NCI-H187 (cell line): ENCODE data around the gene RBMY1A1.
"Not testable (repeated sequence)": the region's sequence is repeated elsewhere in the genome, so short reads cannot be mapped to it uniquely, and the experiment has no call there.

Experiments used
- DNase-seq, 2 experiments: peaks; one replicate each; lab custom pipeline; 2025; lab: John Stamatoyannopoulos, UW

RBMY1A1 gene

DNA sequence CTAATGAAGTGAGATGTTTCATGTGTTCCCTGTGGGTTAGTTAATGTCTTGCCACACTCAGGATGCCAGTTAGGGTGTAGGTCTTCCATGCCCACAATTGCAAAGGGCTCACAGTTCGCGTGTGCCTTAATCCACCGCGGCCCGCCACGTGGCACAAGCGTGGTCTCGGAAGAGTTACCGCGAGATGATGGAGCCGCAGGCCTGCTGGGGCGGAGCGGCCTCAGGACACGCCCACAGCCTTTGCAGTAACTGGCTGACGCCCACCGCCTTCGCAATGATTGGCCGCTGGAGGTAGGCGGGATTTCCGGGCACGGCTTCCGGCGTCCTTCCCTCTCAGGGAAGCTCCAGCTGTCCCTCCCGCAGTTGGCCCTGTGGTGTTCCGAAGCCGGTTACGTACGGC is at the start of gene RBMY1A1:
Gene RBMY1A1 (plus strand): TSS at position 301 of the 400 bp plus-strand sequence. CDS start 2,013 bp downstream, outside the sequence.
- not testable (repeated sequence) for DNase-seq

DNA sequence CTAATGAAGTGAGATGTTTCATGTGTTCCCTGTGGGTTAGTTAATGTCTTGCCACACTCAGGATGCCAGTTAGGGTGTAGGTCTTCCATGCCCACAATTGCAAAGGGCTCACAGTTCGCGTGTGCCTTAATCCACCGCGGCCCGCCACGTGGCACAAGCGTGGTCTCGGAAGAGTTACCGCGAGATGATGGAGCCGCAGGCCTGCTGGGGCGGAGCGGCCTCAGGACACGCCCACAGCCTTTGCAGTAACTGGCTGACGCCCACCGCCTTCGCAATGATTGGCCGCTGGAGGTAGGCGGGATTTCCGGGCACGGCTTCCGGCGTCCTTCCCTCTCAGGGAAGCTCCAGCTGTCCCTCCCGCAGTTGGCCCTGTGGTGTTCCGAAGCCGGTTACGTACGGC is 23.6 kb upstream of the RBMY1A1 start, which contains the start of gene RBMY1B:
Gene RBMY1B (plus strand): TSS at position 301 of the 400 bp plus-strand sequence. CDS start 2,013 bp downstream, outside the sequence.
- DNase-seq = not testable (repeated sequence)

DNA sequence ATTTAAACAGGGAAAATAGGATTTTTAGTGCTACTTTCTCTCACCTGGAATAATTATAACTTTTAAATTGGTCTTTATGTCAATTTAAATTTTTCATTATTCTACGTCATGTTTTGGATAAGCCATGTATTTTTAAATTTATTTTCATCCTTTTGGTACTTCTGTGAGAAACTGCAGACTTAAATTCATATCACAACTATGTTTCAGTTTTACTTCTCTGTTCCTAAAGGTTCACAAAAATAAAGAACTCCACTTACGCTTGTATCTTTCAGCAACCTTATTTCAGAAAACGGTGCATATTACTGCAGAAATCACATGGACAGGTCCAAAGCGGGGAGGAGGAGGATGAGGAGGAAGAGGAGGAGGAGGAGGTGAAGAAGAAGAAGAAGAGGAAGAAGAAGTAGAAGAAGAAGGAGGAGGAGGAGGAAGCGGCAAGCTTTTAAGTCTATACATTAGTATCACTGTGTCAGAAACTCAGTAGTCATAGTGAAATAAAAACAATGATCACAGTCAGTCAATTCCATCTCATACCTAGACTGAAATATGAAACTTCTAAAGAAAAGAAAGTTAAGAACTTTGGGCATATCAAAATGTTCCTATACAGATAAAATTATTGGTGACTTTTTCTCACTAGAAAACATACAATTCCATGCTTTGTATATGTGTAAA is 24.8 kb downstream of the RBMY1A1 start:
- not testable (repeated sequence) for DNase-seq

DNA sequence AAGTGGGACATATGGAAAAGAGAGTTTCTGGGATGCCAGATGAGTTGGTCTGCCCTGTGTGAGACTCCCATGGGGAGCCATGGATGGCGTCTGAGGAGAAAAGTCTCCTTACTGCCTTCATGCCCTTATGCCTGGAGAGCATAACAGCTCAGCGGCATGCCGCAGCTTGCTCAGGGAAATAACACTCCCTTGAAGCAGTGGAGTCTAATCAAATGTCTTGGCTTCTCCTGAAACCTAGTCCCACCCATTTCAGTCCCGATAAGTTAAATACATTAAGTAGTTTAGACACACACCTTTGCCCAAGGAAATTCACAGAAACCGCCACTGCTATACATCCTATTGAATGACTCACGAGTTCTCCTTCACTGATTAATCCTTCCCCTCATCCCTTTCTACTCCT is 50.8 kb downstream of the RBMY1A1 start:
- DNase-seq = no peak

DNA sequence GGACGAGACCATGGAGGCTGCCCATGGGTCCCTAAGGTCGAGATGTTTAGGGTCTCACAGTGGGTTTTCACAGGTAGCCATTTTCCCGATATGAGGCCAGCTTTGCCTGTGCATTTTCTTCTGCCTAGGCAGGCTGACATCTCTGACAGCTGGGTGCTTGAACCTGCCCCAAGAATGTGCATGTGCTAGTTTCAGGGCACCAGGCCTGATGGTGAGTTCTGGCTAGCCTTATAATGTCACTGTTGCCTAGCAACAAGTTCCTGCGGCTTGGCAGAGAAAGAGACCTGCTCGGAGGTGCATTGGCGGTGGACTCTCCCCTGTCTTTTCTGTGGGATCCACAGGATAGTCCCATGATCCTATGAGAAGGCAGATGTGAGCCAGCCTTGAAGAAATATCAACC is 51.8 kb downstream of the RBMY1A1 start:
- not testable (repeated sequence) for DNase-seq

DNA sequence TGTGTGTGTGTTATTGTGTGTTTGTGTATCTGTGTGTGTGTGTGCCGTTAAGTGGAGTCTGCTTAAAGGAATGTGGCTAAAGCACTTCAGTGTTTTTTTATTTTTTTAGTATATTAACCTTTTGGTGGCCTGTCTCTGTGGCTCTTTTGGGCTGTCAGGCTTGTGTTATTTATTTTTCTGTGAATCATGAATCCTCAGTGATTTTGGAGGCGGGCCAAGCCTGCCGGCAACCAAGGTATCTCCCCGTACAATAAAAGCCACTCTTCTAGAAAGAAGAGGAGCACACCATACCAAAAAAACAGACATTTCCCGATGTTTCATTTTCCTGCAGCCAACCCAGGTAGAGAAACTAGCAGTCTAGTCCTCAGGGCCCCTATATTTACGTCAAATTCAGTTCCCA is 57.4 kb downstream of the RBMY1A1 start:
- DNase-seq = no peak

DNA sequence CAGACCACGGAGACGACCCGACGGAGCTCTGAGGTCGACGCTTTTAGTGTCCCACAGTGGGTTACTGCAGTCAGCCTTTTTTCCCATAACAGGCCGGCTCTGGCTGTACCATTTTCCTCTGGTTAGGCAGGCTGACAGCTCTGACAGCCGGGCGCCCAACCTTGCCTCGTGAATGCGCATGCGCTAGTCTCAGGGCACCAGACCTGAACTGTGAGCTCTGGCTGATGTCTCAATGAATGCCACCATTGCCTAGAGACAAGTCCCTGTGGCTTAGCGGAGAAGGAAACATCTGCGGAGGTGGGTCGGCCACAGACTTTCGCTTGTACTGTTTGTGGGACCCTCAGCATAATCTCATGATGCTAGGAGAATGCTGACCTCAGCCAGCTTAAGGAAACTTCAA is 61.6 kb downstream of the RBMY1A1 start:
- DNase-seq = not testable (repeated sequence)
